HG03060 (cell line): ENCODE measurements around the gene SLC13A3.

Source experiments
- ATAC-seq: cut with Tn5 transposase; IDR thresholded peaks from one replicate; pipeline ENCODE4 v1.9.1; 2021; ENCODE audit warnings: low read depth, moderate number of reproducible peaks; ENCODE audit not compliant: unreplicated experiment

SLC13A3 gene, protein sequence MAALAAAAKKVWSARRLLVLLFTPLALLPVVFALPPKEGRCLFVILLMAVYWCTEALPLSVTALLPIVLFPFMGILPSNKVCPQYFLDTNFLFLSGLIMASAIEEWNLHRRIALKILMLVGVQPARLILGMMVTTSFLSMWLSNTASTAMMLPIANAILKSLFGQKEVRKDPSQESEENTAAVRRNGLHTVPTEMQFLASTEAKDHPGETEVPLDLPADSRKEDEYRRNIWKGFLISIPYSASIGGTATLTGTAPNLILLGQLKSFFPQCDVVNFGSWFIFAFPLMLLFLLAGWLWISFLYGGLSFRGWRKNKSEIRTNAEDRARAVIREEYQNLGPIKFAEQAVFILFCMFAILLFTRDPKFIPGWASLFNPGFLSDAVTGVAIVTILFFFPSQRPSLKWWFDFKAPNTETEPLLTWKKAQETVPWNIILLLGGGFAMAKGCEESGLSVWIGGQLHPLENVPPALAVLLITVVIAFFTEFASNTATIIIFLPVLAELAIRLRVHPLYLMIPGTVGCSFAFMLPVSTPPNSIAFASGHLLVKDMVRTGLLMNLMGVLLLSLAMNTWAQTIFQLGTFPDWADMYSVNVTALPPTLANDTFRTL

DNA sequence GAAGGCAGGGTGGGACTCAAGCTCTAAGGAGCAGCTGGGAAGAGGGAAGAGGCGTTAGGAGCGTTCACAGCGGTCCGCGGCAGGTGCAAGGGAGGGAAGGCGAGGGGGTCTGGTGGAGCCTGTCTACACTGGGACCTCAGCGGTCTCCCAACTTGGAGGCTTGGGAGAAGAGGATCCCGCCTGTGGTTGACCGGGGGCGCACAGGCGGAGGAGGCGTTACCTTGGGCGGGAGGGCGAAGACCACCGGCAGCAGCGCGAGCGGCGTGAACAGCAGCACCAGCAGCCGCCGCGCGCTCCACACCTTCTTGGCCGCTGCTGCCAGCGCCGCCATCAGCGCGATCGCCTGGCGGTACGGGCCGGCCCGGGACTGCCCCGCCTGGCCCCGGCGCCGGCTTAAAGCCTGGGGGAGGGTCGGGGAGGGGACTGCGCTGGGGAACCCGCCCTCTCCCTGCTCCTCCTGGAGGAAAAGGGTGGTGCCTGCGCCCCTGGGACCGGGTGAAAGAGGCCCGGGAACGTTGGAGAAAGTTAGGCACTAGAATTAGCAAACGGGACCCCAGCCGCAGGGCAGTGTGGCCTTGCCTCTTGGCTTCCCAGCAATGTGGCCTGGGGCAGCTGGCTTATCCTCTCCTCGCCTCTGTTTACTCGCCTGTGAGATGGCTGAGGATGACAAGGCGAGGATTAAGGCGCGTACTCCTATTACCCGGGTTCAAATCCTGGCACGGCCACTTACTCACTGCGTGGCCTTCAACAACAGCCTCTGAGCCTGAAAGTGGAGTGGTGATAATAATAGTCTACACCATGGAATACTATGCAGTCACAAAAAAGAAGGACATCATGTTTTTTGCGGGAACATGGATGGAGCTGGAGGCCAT is at the start of gene SLC13A3:
SLC13A3 (minus strand) TSS at position 369 of the 872 bp plus-strand sequence; CDS start at position 331, 38 bp downstream.
- no peak for ATAC-seq

DNA sequence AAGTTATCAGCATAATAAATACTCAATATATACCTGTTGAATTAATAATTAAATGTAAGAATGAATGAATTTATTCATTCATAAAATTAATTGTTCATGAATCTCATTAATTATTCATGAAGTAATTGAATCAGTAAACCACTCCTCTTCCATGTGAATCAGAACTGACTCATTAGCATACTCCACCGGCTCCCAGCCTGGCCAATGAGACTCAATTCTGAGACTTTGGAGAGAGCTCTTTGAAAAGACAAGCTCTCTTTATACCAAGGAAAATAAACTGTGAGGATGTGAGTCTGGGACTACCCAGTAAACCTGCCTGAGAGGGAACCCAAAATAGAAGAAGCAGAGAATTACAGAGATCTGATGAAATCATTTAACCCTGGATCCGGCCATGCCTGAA is 49.8 kb upstream of the SLC13A3 start:
- no peak for ATAC-seq

DNA sequence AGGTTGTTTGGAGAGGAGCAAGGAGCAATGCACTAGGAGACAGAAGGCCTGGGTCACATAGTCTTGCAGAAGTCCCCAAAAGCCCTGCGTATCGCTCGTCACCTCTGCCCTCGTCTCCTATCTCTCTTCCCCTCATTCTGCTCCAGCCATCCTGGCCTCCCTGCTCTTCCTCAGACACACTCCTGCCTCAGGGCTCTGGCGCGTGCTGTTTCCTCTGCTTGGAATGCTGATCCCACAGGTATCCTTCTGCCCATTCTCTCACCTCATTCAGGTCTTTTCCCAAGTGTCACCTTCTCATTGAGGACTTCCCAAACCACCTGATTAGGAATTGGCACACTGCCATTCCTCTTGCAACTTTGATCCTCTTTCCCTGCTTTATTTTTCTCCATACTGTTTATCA is 49.2 kb upstream of the SLC13A3 start:
- ATAC-seq = no peak

DNA sequence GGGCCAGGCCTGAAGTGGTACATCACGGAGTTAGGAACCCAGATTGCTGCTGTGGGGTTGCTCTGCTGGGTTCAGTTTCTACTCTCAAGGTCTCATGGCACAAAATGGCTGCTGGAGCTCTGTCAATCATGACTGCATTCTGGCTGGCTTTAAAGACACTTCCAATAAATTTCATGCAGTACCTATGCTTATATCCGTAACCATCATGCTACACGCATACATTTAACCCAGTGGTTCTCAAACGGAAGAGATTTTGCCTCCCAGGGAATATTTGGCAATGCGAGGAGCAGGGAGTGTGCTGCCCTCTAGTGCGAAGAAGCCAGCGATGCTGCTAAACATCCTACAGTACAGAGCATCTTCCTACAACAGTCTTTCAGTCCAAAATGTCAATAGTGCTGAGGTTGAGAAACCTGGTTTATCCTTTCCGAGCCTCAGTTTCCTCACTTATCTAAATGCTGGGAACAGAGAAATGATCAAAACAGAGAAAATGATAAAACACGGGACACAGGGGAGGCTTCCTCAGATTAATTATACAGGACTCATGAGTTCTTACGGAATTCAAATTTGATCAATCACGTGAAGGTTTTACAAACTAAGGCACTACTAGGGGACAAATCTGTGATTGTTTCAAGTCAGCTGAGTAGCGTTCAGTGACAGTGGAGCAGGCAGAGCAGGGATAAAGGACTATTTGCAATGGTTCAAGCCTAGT is 48.5 kb upstream of the SLC13A3 start:
- no peak for ATAC-seq

DNA sequence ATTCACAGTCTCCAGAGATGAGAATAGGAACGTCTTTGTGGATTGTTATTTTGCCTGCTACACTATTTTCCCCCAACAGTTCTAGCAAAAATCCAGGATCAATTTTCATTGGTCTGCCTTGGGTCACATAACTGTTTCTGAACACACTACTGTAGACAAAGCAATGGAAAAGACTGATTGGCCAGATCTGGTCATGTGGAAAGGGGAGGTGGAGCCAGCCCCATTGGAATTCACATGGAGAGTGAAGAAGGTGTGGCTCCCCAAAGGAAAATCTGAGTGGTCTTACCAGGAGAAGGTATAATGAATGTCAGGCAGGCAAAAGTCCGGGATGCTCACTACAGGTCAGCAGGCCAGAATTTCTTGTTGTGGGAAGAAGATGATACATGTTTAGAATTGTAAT is 47.5 kb upstream of the SLC13A3 start:
- ATAC-seq = no peak

DNA sequence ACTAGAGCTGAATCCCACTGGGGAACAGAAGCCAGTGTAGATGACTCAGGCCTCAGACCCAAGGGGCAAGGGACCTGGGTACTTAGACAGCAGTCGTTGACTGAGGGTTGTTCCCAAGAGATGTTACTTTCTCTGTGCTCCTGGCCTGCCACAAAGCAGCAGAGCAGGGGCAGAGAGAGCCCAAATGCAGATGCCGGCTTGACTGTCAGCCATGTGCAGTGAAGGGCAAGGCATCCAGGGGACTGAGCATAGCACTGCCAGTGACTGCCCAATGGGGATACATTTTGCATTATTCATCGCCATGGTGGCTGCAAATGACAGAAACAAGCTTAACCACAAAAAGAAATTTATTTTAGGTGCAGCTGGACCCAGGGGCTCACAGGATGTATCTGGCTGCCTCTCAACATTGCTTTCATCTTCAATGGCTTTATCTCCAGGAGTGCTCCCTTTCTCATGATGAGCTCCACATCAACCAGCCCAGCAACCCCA is 45.6 kb upstream of the SLC13A3 start:
- ATAC-seq = no peak

DNA sequence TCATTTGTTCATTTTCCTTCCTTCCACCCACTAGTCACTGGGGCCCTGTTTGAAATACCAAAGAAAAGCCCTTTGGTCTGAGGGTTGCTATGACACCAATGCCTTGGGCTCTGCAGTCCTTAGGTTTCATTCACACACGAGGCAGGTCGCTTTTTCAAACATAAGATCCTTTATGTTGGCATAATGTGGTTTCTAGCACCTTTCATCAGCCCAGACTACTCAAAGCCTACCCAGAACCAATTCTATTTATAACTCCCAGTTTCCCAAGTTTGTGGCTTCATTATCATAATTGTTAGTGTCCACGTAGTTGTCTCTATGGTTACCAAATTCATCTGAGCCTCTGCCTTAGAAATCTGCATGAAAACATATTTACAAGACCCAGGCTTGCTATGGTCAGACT is 44.6 kb upstream of the SLC13A3 start:
- ATAC-seq = no peak

DNA sequence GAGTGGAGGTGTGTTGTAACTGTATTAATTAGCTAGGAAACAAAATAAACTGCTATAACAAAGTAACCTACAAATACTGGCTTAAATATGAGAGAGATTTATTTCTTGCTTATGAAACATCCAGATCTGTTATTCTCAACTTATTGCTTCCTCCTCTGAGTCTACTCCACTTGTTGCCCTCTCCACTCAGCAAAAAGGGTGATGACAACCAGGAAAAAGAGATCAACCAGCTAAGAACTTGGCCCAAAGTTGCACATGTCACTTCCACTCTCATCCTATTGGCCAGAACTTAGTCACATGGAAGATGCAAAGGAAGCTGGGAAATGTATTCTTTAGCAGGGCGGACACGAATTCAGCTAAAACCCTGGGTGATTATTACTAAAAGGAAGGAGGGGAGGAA is 43.2 kb upstream of the SLC13A3 start:
- no peak for ATAC-seq

DNA sequence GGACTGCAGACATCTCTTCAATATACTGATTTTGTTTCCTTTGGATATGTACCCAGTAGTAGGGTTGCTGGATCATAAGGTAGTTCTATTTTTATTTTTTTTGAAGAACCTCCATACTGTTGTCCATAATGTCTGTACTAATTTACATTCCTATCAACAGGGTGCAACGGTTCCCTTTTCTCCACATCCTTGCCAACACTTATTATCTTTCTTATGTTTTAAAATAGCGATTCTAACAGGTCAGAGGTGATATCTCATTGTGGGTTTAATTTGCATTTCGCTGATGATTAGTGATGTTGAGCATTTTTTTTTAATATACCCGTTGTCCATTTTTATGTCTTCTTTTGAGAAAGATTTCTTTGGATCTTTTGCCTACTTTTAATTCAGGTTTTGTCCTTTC is 39.9 kb upstream of the SLC13A3 start:
- ATAC-seq = no peak

DNA sequence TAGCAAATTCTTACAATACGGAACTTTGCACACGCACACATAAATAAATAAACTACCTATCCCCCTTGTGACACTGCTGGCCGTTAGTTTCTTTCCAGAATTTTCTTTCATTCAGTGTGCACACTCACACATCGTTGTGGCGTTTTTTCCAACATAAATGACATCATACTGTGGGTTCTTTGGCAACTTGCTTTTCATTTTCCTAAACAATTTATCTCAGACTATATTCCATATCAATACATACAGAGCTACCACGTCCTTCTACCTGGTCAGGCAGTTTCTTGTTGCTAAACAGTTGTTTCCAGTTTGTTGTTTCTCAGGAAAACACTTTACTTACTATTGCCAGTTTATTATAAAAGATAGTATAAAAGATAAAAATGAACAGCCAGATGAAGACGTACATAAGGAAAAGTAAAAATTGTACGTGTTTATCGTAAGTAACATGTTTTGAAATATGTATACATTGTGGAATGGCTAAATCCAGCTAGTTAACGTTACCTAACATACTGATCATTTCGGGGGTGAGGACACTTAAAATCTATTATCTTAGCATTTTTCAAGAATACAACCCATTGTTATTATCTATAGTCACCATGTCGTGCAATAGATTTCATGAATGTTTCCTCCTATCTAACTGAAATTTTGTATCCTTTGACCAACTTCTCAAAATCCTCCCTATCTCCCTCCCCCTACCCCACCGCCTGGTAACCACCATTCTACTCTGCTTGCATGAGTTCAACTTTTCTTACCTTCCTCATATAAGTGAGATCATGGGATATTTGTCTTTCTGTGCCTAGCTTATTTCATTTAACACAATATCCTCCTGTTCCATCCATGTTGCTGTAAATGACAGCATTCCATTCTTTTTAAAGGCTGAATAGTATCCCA is 39.2 kb upstream of the SLC13A3 start:
- no peak for ATAC-seq

DNA sequence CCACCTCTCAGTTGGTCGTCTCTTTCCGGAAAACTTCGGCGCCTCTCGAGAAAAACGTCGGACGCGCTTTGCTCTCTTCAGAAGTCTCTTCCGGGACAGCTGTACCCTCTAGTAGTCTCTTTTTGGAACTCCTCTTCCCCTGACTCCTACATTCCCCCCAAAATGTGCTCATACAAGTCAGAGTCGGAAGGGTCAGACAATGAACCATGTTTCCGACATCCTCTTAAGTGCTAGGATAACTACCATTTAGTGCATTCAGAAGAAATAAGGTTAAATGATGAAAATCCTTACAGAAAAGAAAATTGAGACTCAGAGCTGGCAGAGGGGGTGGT is 38.5 kb upstream of the SLC13A3 start:
- ATAC-seq = no peak

DNA sequence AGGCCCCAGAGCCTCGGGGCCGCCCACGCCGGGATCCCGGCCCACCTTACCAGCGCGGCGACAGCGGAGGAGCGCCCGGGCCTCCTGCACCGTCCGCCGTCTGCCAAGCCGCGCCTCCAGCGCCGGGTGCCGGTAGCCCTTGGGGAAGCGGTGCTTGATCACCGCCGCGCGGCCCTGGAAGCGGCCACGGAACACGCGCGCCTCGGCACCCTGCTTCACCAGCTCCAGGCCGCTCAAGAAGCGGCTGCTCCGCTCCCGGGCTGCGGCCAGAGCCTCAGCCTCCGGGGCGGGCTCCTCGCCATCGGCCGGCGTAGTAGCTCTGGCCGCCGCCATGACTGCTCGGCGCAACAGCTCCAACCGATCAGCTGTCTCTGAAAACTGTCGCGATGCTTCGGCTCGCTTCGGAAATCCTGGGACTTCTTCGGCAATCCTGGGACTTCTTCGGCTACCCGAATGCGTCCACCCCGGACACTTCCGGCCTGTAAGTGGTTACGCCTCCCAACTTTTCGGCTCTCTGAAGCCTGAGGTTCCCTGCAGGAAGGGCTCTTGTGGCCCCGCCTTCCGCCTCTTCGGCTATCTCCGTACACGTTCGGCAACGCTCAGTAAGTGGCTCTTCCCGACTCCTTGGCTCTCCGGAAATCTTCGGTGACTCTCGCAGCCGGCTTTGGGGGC is 38.0 kb upstream of the SLC13A3 start, which contains the start of gene TP53RK:
TP53RK (minus strand) TSS at position 363 of the 672 bp plus-strand sequence; CDS start at position 333, 30 bp downstream.
- peak; percentile 85 for ATAC-seq

DNA sequence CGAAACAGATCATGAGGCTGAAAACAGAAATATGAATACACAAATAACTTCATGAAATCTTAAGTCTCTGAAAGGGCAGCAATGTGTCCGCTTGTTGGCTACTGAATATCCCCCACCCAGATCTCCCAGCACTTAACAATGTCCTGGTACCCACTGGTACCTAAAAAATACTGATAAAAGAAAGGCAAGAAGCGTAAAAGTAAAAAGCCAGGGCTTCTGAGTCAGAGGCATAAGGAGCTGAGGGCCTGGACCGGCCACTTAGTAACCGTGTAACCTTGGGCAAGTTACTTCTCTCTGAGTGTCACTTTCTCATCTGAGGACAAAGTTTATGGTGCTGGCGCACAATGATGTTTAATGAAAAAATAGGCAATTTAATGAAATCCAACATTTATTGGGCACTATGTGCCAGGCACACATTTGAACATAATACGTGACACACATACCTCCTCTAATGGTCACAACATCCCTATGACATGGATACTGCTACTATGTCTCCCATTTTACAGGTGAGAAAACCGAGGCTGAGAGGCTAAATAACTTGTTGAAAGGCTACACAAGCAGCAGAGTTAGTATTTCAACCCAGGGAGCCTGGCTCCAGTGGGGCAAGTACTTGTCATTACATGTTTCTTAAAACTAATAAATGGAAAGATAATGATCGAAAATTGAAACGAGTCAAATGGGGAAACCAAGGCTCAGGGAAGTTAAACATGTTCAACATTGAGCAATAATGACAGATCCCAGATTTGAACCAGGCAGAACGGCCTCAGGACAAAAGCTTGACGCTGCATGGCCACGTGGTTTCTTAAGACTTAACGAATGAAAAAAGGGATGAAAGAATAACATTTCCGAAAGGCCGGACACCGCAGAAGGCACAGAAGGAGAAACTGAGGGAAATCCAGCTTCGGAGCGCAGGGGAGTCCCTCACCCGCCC is 37.2 kb upstream of the SLC13A3 start:
- no peak for ATAC-seq

DNA sequence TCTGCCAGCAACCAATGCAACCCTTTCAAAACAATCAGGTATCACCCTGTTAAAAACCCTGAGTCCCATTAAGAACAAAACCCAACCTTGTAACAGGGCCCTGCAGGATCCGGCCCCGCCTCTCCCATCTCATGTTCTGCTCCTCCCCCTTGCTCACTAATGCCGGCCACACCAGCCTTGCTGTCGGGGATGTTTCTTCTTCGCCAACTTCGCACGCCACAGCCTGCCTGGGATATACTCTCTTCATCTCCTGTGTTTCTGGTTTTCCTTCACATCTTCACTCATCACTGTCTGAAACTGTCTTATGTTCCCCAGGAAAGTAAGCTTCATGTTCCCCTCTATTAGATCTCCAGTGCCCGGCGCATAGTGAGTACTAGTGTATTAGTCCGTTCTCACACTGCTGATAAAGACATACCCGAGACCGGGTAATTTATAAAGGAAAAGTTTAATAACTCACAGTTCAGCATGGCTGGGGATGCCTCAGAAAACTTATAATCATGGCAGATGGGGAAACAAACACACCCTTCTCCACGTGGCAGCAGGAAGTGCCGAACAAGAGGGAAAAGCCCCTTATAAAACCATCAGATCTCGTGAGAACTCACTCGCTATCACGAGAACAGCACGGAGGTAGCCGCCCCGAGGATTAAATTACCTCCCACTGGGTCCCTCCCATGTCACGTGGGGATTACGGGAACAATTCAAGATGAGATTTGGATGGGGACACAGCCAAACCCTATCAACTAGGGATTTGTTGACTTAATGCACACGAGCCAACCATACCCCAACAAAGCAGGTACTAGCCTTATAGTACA is 32.9 kb upstream of the SLC13A3 start:
- ATAC-seq = no peak

DNA sequence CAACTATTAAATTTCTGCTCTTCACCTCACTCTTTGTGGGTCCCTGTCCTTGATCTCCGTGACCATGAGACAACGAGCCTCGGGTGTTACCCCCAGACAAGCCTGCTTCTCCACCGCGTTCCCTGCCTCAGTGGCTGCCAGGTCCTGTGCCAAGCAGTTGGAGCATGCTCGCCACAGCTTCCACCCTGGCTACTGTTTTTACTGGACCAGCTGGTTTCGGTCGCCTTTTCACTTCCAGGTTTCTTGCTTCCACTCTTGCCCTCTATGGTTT is 32.3 kb upstream of the SLC13A3 start:
- ATAC-seq = no peak

DNA sequence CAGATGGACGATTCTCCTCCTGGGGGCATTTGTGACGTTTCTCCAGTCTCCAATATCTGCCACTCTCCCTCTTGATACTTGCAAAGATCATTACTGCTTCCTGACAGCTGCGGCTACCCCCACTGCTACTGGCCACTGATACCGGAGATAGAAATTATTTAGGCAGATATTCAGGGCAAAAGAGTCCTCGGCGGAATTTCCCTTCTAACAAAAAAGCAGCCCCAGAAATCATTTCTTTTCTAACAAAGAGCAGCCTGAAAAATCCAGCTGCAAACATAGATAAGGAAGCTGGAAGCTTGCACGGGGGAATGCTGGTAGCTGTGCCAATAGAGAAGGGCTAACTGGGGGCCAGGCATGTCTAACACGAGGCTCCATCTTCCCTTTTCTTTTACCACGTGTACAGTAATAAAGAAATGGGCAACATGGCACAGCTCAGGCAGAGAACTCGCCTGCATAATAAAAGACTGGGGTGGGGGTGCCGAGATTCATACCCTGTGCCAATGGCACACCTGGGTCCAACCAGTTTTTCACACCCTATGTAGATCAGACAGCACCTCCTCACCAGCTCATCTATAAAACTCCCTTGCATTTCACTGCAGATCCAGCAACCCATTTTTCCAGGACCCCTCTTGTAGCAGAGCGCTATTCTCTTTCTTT is 31.9 kb upstream of the SLC13A3 start:
- ATAC-seq = no peak
